ENCODE measurements around the gene DDX10.

GRCh38 chr11:108628812-108629211, 36.1 kb upstream of the DDX10 start:
- TF ChIP-seq, protein P1, sequence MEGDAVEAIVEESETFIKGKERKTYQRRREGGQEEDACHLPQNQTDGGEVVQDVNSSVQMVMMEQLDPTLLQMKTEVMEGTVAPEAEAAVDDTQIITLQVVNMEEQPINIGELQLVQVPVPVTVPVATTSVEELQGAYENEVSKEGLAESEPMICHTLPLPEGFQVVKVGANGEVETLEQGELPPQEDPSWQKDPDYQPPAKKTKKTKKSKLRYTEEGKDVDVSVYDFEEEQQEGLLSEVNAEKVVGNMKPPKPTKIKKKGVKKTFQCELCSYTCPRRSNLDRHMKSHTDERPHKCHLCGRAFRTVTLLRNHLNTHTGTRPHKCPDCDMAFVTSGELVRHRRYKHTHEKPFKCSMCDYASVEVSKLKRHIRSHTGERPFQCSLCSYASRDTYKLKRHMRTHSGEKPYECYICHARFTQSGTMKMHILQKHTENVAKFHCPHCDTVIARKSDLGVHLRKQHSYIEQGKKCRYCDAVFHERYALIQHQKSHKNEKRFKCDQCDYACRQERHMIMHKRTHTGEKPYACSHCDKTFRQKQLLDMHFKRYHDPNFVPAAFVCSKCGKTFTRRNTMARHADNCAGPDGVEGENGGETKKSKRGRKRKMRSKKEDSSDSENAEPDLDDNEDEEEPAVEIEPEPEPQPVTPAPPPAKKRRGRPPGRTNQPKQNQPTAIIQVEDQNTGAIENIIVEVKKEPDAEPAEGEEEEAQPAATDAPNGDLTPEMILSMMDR (IDR thresholded peaks at IDR 0.05), result no peak
- no peak for TF ChIP-seq POLR2A (IDR thresholded peaks at IDR 0.05)
- TF ChIP-seq POLR2AphosphoS5 (IDR thresholded peaks at IDR 0.05), result no peak
